GM18498 (cell line): ENCODE results near the gene TESK1.

Experiments used
- ATAC-seq: cut with Tn5 transposase; IDR thresholded peaks from one replicate; pipeline ENCODE4 v1.9.1; 2021; ENCODE audit warnings: mild to moderate bottlenecking, moderate library complexity; ENCODE audit not compliant: unreplicated experiment

Gene TESK1

DNA sequence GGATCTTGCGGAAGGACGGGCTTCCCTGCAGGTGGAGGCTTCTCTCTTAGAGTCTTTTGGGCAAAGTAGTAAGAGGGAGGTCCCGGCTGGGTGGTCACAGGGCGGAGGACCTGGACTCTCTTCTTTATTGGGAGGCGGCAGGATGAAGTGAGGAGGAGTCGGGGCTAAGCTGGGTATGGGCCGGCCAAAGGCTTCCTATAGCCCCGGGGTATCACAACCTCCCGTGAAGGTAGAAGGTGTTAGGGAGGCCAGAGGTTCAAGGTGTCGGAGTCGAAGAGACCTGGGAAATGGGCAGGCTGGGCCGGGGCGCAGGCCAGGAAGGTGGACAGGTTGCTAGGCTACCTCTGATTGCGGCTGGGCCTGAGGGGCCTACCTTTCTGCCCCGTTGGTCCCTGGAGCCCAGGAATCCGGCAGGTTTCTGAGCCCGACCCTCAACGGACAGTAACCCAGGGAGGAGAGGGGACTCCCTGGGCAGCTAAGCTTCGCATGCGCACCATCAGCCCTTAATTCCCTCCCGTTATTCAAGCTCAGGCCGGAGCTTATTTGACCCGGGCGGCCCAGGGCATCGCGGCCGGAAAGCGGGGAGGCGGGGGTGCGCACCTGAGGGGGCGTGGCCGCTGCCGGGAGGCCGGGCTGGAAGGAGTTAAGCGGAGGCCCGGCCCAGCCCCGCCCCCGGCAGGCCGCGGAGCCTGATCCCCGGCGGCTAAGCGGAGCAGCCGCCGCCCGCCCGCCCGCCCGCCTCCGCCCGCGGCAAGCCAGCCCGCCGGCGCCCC lies at the start of gene TESK1:
TSS of gene TESK1 (plus strand) at position 685 of the 773 bp plus-strand sequence. CDS start 358 bp downstream, outside the sequence.
- ATAC-seq = peak; percentile 47

GRCh38 chr9:35555881-35556280 lies 49.2 kb upstream of the TESK1 start:
- ATAC-seq = no peak

- ATAC-seq = no peak
These were observed 48.3 kb upstream of the TESK1 start for GRCh38 chr9:35556776-35557175.

DNA sequence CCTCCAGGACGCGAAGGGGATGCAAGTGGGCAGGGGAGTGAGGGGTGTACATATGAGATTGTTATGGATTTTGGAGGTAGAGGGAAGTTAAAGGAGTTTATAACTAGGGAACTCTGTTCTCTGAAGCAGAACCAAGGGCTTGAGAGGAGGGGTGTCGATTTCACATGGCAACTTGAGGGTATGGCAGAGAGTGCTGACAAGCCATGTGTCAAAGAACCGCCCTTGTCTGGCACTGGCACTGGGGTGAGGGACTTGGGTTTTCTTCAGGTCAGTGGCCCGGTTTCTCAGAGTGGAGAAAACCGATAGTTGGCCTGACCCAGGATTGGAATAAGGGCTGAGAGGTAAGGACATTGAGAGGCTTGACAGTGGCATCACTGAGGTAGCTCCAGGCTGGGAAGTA lies 47.7 kb upstream of the TESK1 start:
- ATAC-seq = no peak

- ATAC-seq = no peak
These were observed 46.9 kb upstream of the TESK1 start for GRCh38 chr9:35558185-35558584.

GRCh38 chr9:35559792-35560530 lies 45.1 kb upstream of the TESK1 start:
- ATAC-seq = no peak

DNA sequence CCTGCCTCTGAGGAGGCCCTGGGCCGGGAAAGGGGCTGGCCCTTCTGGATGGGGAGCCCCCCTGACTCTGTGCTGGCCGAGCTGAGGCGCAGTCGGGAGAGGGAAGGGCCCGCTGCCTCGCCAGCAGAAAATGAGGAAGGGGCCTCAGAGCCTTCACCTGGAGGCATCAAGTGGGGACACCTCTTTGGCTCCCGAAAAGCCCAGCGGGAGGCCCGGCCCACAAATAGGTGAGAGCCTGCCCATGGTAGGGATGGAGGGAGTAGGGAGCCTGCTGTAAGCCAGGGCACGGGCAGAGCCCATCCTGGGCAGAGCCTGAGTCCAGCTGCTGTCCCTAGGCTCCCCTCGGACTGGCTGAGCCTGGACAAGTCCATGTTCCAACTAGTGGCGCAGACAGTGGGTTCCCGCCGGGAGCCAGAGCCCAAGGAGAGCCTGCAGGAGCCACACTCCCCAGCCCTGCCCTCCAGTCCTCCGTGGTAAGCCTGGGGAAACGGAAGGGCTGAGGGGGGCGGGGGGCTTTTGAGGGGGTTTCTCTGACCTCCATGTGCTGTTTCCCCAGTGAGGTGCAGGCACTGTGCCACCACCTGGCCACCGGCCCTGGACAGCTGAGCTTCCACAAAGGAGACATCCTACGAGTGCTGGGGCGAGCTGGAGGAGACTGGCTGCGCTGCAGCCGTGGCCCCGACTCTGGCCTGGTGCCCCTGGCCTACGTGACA lies 44.3 kb upstream of the TESK1 start:
- no peak for ATAC-seq

DNA sequence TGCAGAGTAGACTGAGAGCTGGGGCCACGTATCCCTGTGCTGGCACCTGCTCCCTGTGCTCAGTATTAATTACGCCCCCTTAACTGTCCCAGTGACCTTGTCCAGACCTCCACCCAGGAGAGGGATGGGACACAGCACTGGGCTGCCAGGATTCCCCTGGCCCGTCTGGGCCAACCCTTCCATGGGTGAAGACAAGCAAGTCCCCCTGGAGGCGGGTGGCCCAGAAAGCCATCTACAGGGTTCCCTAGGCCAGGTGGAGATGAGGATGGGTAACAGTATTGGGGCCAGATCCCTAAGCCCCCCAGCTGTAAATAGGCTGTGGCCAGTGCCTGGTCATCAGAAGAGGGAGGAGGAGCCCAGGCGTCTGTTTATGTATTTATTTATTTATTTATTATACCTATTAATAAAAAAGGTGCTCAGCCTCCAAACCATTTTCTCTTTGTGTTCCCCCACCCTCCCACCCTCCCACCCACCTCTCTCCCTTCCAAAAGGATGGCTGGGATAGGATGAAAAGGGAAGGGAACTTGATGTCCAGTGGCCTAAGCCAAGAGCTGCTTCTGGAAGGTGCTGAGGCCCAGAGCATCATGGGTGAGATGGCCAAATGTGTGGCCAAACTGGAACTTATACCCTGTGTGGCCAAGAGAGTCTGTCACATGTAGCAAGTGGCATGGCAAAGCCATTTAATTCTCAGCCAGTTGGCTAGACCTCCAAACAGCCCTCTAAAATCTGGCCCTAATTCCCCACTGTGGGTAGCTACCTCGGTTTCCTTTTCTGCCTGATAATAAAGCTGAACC lies 43.4 kb upstream of the TESK1 start:
- ATAC-seq = no peak

GRCh38 chr9:35562895-35563780 lies 41.9 kb upstream of the TESK1 start:
- no peak for ATAC-seq

DNA sequence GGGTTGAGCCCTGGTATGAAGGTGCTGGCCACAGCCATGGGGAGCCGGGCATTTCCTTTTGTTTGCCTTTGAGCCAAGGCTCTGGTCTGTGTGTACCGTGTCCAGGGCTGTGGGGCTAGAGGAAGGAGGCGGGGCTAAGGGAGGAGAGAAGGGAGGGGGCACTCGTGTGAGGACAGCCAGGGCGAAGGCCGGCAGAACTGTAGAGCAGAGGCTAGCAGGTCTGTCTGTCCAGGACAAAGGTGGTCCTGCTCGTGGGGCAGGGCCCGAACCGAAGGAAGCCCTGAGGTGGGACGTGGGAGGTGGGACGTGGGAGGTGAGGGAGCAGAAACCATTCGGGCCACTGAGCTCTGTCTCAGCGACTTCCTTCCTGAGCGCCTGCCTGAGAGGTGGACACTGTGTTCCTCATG lies 41.3 kb upstream of the TESK1 start:
- ATAC-seq = no peak

DNA sequence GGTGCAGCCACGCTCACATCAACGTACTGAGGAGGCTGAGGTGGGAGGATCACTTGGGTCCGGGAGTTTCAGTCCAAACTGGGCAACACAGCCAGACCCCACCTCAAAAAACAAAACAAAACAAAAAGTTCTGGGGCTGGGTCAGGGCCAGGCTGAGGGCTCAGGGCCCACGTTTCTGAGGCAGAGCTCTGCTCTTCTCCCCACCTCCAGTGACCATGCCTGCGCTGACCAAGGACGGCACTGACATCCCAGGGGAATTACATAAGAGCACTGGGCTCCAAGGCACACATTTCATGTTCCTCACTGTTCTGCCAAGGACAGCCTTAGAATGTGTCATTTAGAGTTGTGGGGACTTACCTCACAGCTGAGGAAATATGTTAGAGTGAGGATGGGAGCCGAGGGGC lies 40.4 kb upstream of the TESK1 start:
- no peak for ATAC-seq

DNA sequence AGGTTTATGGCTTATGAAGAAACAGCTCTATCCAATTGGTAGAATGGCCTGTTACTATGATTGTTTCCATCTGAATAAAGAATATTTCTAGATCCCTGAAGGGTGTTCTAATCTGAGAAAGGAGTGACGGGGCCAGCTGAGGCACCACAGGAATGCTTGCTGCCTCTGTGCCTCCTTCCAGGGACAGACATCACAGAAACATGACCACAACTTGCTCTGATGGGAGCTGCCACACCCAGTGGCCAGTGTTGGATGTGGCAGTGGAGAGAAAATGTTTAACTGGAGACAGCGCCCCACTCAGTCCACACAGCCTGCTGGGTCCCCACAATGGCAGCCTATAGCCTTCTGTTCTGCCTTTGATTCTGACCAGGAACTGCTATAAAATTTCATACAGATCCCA lies 38.6 kb upstream of the TESK1 start:
- ATAC-seq = no peak

DNA sequence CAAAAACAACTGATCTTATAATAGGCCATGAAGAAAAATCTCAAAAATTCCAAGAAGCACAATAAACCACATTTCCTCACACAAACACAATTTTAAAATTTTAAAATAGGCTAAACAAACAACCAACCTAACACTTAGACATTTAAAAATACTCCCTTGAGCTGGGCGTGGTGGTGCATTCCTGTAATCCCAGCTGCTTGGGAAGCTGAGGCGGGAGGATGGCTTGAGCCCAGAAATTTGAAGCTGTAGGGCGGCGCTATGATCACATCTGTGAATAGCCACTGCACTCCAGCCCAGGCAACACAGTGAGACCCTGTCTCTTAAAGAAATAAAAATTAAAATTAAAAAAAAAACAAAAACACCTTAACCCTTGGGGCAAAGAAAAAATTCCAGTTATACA lies 36.9 kb upstream of the TESK1 start:
- ATAC-seq = no peak

- peak; percentile 63 for ATAC-seq
These were observed 35.9 kb upstream of the TESK1 start for GRCh38 chr9:35569206-35569605.

DNA sequence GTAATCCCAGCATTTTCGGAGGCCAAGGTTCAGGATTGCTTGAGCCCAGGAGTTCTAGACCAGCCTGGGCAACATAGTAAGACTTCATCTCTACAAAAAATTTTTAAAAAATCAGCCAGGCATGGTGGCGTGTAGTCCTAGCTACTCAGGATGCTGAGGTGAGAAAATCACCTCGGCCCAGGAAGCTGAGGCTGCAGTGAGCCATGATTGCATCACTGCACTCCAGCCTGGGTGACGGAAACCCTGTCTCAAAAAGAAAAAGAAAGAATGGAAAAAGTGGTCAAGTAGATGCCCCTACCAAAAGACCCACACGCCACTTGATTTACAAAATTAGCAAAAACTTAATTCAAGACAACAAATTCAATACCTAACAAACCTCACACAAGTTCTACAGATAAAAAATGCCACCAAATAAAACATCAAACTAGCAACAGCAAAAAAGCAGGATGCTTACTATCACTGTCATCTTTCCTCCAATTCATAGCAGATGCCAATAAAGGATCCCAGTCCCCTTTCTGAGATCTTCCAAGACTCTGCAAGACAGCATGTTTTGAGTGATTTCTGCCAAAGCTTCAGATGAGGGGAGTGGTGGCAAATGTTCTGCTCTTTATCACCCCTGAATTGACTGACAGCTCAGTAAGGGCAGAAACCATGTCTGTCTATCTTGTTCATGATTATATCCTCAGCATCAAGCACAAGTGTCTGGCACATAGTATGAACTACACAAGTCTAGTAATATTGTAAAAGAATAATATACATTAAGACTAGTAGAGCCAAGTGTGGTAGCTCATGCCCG lies 34.2 kb upstream of the TESK1 start:
- ATAC-seq = no peak

DNA sequence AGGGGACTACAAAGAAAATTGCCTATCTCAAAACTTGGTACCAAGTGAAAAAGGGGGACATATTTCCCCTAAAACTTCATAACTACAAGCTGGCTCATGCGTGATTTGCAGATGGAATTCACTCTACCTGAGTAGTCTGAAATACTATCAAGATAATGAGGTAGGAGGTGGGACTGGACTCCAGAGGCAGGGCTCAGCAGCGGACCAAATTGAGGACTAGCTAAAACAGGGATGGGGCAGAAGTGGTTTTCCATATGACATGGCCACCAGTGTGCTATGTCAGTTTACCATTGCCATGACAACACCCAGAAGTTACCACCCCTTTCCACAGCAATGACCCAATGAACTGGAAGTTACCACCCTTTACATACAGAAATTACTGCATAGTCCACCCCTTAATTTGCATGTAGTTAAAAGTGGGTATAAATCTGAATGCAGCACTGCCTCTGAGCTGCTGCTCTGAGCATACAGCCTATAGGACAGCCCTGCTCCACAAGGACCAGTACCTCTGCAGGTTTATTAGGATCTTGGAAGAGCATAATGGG lies 30.4 kb upstream of the TESK1 start:
- no peak for ATAC-seq

DNA sequence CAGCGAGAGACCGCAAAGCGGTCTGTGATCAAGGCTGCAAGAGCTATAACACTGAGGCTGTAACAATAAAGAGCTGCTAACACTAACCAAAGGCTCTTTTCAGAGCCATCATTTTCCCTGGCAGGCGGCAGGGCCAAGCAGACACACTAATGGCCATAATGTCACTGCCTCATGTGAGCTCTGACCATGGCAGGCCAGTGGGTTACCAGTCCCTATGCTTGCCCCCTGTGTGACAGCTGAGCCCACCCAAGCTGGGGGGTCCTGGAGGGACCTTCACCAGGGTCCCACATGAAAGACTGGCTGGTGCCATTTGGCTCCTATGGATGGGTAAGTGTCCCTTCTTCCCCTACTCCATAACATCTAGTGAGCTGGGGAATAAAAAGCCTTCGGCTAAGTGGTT lies 29.6 kb upstream of the TESK1 start:
- ATAC-seq = no peak

DNA sequence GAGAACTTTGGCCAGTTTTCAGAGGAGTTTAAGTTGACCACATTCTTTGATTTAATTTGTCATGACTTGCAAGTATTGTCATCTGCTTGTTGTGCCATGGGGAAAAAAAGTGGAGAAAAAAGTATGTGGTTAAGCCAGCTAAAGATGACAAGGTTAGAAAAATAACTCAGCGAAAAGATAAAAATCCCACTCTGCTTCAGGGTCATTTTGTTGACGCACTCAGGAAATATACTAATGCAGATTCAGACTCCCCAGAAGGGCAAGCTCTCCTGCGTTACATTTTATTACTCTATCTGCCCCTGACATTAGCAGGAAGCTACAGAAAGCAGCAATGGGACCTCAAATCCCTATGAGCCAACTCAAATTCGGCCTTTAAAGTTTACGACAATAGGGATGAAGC lies 27.6 kb upstream of the TESK1 start:
- ATAC-seq = no peak

DNA sequence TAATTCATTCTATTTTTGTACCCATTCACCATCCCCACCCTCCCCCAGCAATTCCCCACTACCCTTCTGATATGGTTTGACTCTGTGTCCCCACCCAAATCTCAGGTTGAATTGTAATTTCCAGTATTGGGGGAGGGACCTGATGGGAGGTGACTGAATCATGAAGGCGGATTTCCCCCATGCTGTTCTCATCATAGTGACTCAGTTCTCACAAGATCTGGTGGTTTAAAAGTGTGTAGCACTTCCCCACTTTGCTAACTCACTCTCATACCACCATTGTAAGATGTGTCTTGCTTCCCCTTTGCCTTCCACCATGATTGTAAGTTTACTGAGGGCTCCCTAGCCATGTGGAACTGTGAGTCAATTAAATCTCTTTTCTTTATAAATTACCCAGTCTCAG lies 25.9 kb upstream of the TESK1 start:
- no peak for ATAC-seq
